NCI-H1105 (cell line): ENCODE measurements around the gene NELFB.

ENCODE experiments used
- DNase-seq: peaks from one replicate; lab custom pipeline; 2025; lab: John Stamatoyannopoulos, UW

The NELFB gene

GRCh38 chr9:137281345-137282116 is 26.4 kb downstream of the NELFB start:
- DNase-seq: no peak

DNA sequence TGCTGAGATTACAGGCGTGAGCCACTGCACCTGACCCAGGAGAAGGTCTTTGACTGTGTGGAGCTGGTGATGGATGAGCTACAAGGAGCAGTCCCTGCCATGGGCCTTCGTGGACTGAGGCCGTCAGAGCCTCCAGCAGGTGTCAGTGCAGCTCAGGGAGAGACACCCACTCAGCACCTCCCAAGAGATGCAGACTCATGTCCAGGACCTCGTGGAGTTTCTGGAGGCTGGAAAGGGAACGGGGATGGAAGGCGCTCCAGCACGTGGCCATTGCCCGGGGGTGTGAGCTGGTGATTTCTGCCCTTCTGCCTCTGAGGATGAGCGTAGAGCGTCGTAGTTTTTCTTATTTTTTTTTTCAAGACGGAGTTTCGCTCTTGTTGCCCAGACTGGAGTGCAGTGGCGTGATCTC is 31.9 kb downstream of the NELFB start:
- DNase-seq: no peak

GRCh38 chr9:137293094-137293481 is 38.0 kb downstream of the NELFB start:
- DNase-seq: no peak

GRCh38 chr9:137293482-137294090 is 38.5 kb downstream of the NELFB start:
- no peak for DNase-seq

GRCh38 chr9:137294091-137294680 is 39.1 kb downstream of the NELFB start:
- no peak for DNase-seq

- no peak for DNase-seq
Observed at GRCh38 chr9:137294681-137295237, 39.6 kb downstream of the NELFB start.

GRCh38 chr9:137295238-137295811 is 40.2 kb downstream of the NELFB start:
- DNase-seq: peak; percentile 44

DNA sequence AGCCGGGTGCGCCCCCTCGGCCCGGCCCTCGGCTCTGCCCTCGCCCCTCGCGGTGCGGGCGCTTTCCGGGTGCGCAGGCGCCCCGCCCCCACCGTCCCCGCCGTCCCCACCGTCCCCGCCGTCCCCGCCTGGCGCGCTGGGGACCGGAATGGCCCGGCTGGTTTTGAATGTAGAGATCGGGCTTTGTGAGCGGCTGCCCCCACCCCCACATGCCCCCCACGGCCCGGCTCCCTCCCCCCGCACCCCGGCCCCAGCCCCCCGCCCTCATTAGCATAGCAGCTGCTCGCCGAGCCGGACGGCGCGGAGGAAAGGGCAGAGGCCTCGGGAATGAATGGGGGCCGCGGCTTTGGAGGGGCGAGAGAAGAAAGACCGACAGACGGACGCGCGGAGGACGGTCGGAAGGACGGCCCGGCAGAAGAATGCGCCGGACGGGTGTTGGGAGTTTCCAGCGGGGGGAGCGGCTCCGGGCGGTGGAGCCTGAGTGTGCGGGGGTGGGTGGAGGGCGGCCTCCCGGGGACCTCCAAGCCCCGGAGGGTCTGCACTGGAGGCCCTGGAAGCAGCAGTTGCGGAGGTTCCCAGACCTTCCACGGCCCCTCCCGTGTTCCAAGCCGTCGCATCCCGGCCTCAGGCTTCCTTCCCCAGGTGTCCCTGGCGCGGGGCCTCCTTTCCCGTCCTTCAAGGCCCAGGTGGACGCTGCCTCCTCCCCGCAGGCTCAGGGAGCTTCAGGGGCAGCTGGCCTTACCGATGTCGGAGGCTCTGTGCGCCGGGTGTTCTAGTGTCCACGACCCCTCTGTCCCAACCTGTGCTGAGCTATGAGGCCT is 40.9 kb downstream of the NELFB start:
- no peak for DNase-seq

- DNase-seq: no peak
Observed at GRCh38 chr9:137296670-137297664, 41.8 kb downstream of the NELFB start.

- no peak for DNase-seq
Observed at GRCh38 chr9:137297966-137298365, 42.8 kb downstream of the NELFB start.

DNA sequence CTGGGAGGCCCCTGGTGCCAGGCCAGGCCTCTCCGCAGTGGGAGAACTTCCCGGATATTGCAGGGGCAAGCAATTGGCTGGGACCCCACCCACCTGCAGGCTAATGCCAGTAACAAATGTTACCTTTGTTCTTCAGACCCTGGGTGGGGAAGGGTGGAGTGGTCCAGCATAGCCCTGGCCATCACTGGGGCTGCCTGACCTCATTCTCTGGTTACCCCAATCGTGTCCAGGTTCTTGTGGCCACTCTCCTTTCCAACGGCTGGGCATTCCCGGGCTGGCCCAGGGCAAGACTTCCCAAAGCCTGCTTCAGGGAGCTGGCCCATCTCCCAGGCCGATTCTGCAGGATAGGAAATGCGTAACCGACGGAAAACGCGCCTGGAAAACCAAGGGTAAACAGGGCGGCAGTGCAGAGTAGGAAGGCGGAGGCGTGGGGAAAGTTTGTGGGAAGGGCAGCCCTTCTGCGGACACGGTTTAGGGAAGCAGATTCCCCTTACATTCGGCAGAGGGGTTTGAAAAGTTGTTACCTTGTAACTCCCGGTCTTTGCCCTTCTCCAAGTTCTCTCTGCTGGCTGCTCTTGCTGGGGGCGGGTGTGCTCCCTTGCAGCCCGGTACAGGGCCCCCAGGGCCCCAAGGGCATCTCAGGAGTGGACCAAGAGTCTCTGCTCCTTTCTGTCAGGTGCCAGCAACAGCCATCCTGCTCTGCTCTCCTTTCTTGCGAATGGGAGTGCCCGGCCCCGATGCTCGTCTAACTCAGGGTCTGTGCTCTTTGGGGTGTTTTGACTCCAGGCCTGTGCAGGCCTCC is 43.5 kb downstream of the NELFB start:
- no peak for DNase-seq

- DNase-seq: no peak
Observed at GRCh38 chr9:137299203-137299565, 44.1 kb downstream of the NELFB start.

DNA sequence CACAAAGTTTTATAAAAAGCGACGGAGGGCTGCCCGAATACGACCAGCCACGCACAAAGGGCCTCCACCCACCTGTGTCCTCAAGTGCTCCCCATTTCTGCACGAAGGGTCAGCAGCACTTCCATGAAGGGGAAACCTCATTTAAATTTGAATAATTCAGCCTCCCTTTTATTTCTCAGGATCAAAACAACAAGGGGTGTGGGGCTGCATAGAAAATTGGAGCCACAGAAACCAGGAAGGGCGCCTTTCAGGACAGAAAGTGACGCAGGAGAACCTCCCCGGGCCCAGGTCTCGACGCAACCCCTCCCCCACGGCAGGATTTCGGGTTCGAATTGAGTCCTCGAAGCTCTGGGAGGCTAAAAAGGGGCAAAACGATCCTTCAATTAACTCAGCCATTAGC is 44.8 kb downstream of the NELFB start:
- DNase-seq: no peak

DNA sequence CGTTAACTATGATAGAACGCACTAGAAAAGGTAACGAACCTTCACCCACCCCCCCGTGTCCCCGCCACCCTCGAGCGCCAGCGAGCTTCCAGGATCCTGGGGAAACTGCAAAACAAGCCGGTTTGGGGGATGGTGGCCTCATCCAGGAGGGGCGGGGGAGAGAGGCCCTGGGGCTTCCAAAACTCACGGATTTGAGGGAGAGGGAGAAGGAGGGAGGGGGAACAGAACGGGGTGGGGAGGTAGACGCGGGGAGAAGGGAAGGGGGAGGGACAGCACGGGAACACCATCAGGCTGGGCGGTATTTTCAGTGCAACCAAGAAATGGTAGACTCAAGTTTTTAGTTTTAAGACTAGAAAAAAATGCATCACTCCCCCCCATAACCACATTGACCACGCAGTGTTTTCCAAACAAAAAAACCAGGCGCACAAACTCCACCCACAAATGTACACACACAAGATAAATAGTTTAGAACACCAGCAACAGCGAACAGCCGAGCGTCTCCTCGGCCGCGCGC is 45.5 kb downstream of the NELFB start:
- no peak for DNase-seq

DNA sequence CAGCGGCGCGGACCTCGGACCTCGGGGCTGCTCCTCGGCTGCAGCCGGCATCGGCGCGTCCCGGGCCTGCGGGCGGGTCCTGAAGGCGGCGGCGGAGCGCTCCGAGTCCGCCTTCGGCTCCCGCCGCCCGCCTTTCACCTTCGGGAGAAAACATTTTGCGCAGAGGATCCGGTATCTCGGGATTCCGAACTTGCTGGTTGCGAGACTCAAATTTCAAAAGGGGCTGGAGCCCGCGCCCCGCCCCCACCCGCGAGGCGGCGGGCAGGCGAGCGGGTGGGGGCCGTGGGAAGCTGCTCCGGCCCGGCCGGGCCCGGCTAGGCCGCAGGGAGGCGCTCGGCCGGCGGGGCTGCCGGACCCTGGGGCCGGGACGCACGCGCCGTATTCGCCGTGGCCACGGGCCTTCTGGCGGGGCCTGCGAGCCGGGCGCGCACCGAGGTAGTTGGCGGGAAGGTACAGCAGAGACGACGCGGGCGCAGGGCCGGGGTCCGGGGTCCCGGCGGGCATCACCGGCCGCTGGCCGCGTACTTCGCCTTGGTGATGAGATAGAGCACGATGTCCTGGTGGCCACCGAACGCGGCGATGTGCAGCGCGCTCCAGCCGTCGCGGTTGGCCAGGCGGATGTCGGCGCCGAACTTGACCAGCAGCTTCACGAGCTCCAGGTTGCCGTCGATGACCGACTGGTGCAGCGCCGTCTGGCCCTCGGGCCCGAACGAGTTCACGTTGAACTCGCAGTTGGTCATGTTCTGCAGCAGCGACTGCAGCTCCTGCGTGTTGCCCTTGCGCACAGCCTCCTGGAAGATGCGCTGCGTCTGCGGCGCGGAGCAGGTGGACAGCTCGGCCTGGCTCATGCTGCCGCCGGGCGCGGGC is 46.2 kb downstream of the NELFB start:
- DNase-seq: peak; percentile 31

DNA sequence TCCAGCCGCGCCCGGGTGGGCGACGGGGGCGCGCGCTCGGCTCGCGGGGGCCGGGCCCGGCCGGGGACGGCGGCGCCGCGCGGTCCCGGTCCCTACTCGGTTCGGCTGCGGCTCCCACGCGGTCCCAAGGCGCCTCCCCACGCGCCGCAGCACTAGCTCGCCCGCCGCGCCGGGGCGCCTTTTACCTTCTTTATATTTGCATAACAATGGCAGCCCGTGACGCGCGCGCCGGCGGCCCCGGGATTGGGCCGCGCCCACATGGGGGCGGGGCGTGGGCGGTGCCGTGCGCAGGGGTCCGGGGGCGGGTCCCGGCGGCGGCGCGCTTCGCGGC is 47.0 kb downstream of the NELFB start, which contains the start of gene NRARP:
TSS of gene NRARP (minus strand) at position 154 of the 331 bp plus-strand sequence. CDS start 343 bp downstream, outside the sequence.
- DNase-seq: peak; percentile 27

- DNase-seq: no peak
Observed at GRCh38 chr9:137302449-137303150, 47.5 kb downstream of the NELFB start.
